ENCODE data around the gene CLN6.

Gene CLN6

GRCh38 chr15:68229386-68230156 is at the start of gene CLN6:
Gene CLN6, minus strand, starts transcription at chr15:68229728. Its CDS starts 144 bp downstream, at chr15:68229584.
- peak; percentile 84 for DNase-seq

GRCh38 chr15:68278595-68279405 is 49.3 kb upstream of the CLN6 start:
- DNase-seq = no peak

DNA sequence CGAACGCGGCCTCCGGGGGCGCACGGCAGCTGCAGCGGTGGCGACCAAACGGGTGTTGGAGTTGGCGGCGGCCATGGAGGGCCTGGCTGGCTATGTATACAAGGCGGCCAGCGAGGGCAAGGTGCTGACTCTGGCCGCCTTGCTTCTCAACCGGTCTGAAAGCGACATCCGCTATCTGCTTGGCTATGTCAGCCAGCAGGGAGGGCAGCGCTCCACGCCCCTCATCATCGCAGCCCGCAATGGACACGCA is 48.7 kb upstream of the CLN6 start:
- peak; percentile 78 for DNase-seq

DNA sequence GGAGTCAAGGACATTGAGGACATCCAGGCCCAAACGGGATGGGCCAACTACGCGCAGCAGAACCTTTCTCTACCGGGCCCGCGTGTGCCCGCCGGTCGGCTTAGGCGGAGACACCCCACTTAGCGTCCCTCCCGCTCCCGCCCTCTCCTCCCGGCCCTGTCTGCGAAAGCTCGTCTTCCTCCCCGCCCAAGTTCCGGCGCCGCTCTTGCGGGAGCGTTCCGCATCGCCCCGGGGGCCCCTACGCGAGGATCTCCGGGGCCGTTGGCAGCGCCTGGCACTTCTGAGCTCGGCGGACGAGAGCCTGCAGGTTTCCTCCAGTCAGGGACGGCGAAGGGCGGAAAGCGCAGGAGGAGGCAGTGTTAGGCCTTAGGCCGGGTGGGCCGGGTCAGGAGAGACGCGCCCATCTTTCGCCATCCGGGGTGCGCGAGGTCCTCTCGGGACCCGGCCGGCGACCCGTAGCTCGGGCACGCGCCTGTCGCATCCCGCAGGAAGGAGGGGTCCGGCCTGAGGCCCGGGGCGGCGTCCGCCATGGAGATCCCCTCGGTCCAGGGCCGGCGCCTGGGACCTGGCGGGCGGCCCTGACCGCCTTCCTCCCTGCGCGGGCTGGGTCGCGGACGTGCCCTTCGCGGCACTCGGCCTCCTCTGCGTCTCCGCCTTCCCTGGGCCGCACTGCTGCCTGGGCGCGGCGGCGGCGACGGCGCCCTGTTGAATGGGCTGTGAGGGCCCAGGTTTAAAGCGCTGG is 48.2 kb upstream of the CLN6 start, which contains the start of gene FEM1B:
TSS of gene FEM1B (plus strand) at position 143 of the 742 bp plus-strand sequence. CDS start 673 bp downstream, outside the sequence.
- DNase-seq = peak; percentile 90

- no peak for DNase-seq
Observed at GRCh38 chr15:68277131-68277602, 47.6 kb upstream of the CLN6 start.

DNA sequence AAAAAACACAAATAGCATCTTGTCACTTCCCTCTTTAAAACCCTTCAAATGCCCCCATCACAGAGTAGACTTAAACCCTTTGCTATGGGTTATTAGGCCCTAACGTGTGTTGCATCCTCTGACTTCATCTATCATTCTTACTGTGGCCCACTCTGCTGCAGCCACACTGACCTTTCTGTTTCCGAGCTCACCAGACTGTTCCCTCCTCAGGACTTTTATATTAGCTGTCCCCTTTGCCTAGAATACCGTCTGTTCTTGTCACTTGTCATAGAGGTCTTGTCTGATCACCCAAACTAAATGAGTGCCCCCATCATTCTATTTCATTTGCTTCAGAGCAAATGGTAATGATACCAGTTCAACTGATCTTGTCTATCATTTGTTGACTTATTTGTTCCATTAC is 47.1 kb upstream of the CLN6 start:
- no peak for DNase-seq

DNA sequence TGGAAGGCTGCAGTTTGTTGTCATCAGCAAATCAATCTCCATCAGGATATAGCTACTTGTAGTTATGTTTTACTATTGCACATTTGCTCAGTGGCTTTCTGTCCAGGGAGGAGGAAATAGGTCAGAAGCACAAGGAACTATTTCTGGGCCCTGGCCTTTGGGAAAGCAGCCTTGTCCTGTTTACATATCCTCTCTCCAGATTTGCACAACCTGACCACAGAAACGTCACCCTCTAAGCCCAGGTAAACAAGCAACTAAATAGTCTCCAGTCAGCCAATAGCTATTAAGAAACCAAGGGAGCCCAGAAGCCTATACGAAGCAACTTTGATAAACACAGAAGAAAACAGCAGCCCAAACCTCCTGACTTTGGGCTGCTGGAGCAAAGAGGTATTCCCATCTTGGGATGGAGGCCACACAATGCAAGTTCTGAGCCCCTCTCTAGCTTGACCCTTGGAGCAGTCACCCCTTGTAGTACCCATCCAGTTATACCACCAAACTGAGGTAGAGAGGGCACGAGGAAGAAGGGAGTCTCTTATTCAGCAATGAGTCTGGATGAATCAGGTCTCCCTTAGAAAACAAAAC is 45.7 kb upstream of the CLN6 start:
- DNase-seq = no peak

DNA sequence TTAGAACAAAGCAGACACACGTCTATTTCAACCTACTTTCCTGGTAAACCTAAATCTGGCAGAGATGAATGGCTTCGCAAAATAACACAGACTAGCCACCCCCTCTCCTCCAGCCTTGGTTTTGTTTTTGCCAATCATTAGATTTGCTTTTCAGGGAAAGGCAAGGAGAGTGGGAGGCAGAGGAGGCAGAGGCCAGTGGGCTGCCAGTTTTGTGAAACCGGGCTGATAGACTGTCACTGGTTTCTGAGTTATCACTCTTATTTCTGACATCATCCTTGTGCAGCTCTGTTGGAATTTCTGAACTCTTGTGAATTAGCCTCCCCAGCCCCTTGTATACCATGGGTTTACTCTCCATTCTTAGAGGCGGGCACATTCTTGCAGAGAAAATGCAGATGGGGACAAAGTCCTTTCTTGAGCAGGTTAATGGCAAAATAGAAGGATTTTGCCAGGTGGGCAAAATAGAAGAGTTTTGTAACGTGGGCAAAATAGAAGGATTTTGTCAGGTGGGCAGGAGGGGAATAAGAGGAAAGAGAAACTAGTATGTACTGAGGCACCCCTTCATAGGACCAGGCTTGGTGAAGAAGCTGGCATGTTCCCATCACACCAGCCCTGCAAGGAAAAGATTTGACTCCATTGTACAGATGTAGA is 44.8 kb upstream of the CLN6 start:
- no peak for DNase-seq

- no peak for DNase-seq
Observed at GRCh38 chr15:68272721-68273271, 43.3 kb upstream of the CLN6 start.

DNA sequence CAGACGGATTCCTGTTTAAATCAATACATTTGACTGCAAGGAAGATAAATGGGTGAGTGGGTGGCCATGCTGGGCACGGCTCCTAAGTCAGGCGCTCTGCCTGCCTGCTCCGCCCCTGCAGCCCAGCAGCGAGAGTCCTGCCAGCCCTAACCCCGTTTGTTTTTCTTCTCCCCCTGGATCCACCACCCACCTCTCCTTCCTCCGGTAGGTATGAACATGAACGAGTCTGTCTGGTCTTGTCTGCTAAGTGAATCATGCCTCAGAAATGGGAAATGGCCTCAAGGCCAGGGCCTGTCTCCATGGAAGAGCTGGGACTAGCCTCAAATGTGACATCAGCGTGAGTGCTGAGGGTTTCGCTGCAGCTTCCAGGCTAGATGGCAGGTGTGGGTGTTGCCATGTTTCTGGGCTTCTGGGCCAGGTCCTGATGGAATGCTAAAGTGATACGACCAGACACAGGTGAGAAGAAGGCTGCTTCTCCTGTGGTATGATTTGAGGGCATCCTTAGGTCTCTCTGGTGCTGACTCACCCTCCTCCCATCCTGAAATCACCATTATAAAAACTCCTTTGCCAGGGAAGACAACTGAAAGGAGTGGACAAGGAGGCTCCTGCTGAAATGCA is 42.4 kb upstream of the CLN6 start:
- no peak for DNase-seq

GRCh38 chr15:68268405-68268804 is 38.9 kb upstream of the CLN6 start:
- DNase-seq = no peak

GRCh38 chr15:68265674-68266073 is 36.1 kb upstream of the CLN6 start:
- no peak for DNase-seq

GRCh38 chr15:68265081-68265480 is 35.6 kb upstream of the CLN6 start:
- no peak for DNase-seq

GRCh38 chr15:68264282-68264681 is 34.8 kb upstream of the CLN6 start:
- no peak for DNase-seq

DNA sequence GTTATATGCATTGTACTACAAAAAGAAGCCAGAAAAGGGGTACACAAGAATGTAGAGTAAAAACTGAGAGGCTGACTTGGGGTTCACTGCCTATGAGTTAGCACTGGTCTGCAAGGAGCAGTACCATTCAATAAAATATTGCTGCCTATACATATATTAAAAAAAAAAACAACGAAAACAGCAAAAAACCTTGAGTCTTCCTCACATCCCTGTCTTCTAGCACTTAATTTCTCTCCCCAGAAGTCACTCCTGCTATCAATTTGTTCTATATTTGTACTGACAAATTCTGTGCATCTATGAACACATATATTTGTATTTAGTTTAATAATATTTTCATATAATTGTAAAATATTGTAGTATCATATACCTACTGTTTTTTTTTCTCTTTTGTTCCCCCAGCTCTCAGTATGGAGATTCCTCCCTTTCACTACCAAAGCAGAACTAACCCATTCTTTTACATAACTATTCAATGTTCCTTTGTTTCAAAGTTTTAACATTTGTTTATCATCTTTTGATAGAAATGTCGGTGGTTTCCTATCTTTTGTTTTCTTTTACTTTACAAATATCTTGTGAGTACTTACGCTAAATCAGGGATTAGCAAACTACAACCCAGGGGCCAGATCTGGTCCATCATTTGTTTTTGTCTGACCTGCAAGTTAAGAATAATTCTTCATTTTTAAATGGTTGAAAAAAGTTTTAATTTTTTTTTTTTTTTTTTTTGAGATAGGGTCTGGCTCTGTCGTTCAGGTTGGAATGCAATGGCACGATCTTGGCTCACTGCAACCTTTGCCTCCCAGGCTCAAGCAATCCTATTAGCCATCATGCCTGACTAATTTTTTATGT is 33.2 kb upstream of the CLN6 start:
- no peak for DNase-seq

DNA sequence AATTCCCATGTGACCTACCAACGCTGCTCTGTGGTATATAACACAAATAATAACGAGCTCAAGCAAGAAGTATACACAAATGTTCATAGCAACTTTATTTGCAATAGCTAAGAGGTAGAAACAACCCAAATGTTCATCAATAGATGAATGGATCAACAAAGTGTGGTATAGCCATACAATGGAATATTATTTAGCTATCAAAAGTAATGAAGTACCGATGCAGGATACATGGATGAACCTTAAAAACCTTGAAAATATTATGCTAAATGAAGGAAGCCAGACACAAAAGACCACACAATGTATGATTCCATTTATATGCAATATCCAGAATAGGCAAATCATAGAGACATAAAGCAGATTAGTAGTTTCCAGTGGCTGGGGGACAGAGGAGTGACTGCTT is 32.5 kb upstream of the CLN6 start:
- no peak for DNase-seq

- no peak for DNase-seq
Observed at GRCh38 chr15:68261241-68261640, 31.7 kb upstream of the CLN6 start.

DNA sequence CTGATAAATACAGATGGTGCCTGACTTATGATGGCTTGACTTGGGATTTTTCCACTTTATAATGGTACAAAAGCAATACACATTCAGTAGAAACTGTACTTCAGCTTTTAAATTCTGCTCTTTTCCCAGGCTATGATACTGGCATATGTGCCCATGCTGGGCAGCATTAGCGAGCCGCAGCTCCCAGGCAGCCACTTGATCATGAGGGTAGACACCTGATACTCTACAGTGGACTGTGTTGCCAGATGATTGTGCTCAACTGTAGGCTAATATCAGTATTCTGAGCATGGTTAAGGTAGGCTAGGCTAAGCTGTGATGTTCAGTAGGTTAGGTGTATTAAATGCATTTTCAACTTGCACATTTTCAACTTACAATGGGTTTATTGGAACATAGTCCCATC is 30.4 kb upstream of the CLN6 start:
- no peak for DNase-seq

DNA sequence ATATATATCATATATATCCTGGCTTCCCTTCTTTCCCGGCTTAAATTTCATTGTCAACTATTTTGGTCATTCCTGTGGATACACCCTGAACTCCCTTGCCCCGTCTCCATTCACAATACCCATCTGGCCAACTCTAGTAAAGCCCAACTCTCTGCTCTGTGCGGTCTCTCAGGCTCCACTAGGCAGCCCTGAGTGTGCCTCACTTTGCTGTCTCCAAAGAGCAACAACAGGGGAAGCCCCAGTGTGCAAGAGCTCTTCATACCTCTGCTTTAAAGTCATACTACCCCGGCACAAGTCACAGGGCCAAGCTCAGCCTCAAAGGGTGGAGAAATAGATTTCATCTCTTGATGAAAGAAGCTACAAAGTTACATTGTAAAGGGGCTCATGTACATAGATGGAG is 29.2 kb upstream of the CLN6 start:
- peak; percentile 38 for DNase-seq

GRCh38 chr15:68256675-68257450 is 27.3 kb upstream of the CLN6 start:
- peak; percentile 76 for DNase-seq
